Upper lobe of left lung (tissue), 6 donors: ENCODE data around the gene SLC19A1. TPM values are rescaled to one million over a fixed set of nuclear protein-coding genes. Genes with fewer than 3 reads are reported as not detected.
A peak's percentile ranks its signal among the peaks of the same experiment; 100 is the strongest.
"Not testable (repeated sequence)": the region's sequence is repeated elsewhere in the genome, so short reads cannot be mapped to it uniquely, and the experiment has no call there.

Experiments
- ATAC-seq, 2 donors: fragments of 200-7000 bp; cut with Tn5 transposase; one replicate each; pipeline ENCODE4 v1.9.1; 2022; ENCODE audit warnings: mild to moderate bottlenecking in 2 of 2, moderate library complexity in 2 of 2; ENCODE audit not compliant: low FRiP score in 2 of 2
- DNase-seq, 2 donors: peaks; one replicate each; pipeline ENCODE4 v3.0.0-alpha.2; 2019 to 2020
- H3K27ac ChIP-seq, 4 donors: fragments of 200-600 bp; sonication (generic); one replicate each; pipeline ENCODE4 v1.5.1; 2016 to 2019
- H3K27me3 ChIP-seq, 4 donors: fragments of 200-600 bp; sonication (generic); one replicate each; pipeline ENCODE4 v1.5.1; 2017 to 2019
- H3K36me3 ChIP-seq, 4 donors: fragments of 200-600 bp; sonication (generic); one replicate each; pipeline ENCODE4 v1.5.1; 2016 to 2019
- H3K4me1 ChIP-seq, 4 donors: fragments of 200-600 bp; sonication (generic); one replicate each; pipeline ENCODE4 v1.5.1; 2018 to 2019
- H3K4me3 ChIP-seq, 4 donors: fragments of 200-600 bp; sonication (generic); one replicate each; pipeline ENCODE4 v1.5.1; 2017 to 2019; ENCODE audit warnings: mild to moderate bottlenecking in 2 of 4, moderate library complexity in 1 of 4
- H3K9me3 ChIP-seq, 4 donors: fragments of 200-600 bp; sonication (generic); one replicate each; pipeline ENCODE4 v1.5.1; 2018 to 2019
- EP300 ChIP-seq, 4 donors: sonication (generic); formaldehyde crosslinking; IDR thresholded peaks; one replicate each; pipeline ENCODE4 v1.5.1; 2017; ENCODE audit warnings: antibody characterized with exemption in 4 of 4, control low read depth in 2 of 4
- POLR2A ChIP-seq, 4 donors: fragments of 450-650 bp; IDR thresholded peaks; one replicate each; pipeline ENCODE4 v1.5.1; 2016 to 2017; ENCODE audit warnings: antibody characterized with exemption in 4 of 4, mild to moderate bottlenecking in 2 of 4
- POLR2AphosphoS5 ChIP-seq, 2 donors: sonication (generic); formaldehyde crosslinking; IDR thresholded peaks; one replicate each; pipeline ENCODE4 v1.5.1; 2017; ENCODE audit warnings: antibody characterized with exemption in 2 of 2
- WGBS, 2 donors: methylation state at CpG; one replicate each; pipeline ENCODE4 v1.1.5; 2017 to 2018; 5-methylcytosine and 5-hydroxymethylcytosine counted together
- total RNA-seq, 6 donors: library from RNA; depleted of rRNA in 4 of 6; stranded (reverse); fragments of >200 nt in 4 of 6; gene quantifications; one replicate each; pipeline versions ENCODE4 v1.1.0 to v1.2.1, GENCODE V29; 2016 to 2021
- TF ChIP-seq, protein P1 (sequence below), 6 experiments: fragments of 450-650 bp in 4 of 6; fragments of 200-600 bp in 2 of 6; sonication (generic) in 2 of 6; IDR thresholded peaks; one replicate each; pipeline ENCODE4 v1.5.1; 2016 to 2019; ENCODE audit warnings: antibody characterized with exemption in 6 of 6
- donor health status: DM: no; HTN: no; CAD: no; lungs with moderate emphysema.
- donor health status: DM: no; HTN: yes; CAD: no; lungs with severe emphysema.

The SLC19A1 gene
- total RNA-seq, 6 donors from 2014 or later: 36.4 to 75.6 (median 49.9) TPM

DNA sequence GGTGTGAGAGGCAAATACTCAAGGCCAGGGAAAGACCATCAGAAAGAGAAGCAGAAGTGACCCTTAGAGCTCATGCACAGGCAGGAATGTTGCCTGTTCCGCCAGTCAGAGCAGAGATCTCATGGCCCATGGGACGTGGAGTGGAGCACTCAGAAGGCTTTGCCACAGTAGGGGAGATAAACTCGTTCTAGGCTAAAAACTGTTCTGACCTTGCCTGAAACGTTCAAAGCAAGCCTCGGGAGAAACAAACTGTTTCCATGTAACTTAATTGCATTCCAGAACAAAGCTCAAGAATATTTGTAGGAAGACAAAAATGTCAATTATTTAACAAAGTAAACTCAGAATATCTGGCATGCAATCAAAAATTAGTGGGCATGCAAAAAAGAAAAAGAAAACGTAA lies 20.7 kb upstream of the SLC19A1 start:
- Histone ChIP-seq H3K4me1 (peaks cover 0 to 6% (median 0%) of the 10 kb centered on the region in 4 donors), H3K36me3 (no peaks in the 10 kb centered on the region), H3K27me3 (no peaks in the 10 kb centered on the region), H3K4me3 (peak overlapping the region in 2 of 4 donors; percentile 40 to 45), H3K27ac (peak overlapping the region; percentile 20 to 65 (median 62)), H3K9me3 (no peaks in the 10 kb centered on the region)
- ATAC-seq (peak in 1 of 2 donors; percentile 70), DNase-seq (no peak)
- TF ChIP-seq POLR2A (IDR thresholded peaks at IDR 0.05): peak in 1 of 4 donors; percentile 25
- no peak for TF ChIP-seq POLR2AphosphoS5 (IDR thresholded peaks at IDR 0.05)
- 38 to 41% methylated on average over 6 of the region's 6 CpGs for WGBS, 2 donors

DNA sequence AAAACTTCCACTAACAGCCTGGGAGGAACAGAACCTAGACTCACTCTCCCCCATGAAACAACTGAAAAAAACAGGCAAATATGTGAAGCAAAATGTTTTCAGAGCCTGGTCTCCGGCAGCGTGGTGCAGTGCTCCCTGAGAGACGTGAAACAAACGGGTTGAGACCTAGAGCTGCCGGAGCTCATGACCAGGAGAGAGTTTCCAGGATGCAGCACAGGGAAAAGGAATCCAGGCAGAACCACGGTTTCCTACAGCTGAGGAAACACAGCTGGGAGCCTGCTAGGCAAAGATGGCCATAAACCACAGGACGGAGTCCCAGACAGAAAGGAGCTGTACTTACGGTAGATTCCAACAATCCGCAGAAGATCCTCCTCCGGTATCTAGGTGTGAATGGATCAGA lies 20.2 kb upstream of the SLC19A1 start:
- DNase-seq (no peak), ATAC-seq (no peak)
- WGBS, 2 donors: 44 to 46% methylated on average over 10 of the region's 10 CpGs
- peak overlapping the region in 3 of 4 donors; percentile 29 to 45 (median 40) for H3K4me3 ChIP-seq
- H3K36me3 ChIP-seq: no peaks in the 10 kb centered on the region
- peak overlapping the region; percentile 20 to 65 (median 62) for H3K27ac ChIP-seq
- no peak for TF ChIP-seq EP300 (IDR thresholded peaks at IDR 0.05)
- TF ChIP-seq POLR2A (IDR thresholded peaks at IDR 0.05): no peak
- TF ChIP-seq, protein P1, sequence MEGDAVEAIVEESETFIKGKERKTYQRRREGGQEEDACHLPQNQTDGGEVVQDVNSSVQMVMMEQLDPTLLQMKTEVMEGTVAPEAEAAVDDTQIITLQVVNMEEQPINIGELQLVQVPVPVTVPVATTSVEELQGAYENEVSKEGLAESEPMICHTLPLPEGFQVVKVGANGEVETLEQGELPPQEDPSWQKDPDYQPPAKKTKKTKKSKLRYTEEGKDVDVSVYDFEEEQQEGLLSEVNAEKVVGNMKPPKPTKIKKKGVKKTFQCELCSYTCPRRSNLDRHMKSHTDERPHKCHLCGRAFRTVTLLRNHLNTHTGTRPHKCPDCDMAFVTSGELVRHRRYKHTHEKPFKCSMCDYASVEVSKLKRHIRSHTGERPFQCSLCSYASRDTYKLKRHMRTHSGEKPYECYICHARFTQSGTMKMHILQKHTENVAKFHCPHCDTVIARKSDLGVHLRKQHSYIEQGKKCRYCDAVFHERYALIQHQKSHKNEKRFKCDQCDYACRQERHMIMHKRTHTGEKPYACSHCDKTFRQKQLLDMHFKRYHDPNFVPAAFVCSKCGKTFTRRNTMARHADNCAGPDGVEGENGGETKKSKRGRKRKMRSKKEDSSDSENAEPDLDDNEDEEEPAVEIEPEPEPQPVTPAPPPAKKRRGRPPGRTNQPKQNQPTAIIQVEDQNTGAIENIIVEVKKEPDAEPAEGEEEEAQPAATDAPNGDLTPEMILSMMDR (IDR thresholded peaks at IDR 0.05): no peak
- no peak for TF ChIP-seq POLR2AphosphoS5 (IDR thresholded peaks at IDR 0.05)
- H3K9me3 ChIP-seq: no peaks in the 10 kb centered on the region
- peaks cover 0 to 6% (median 0%) of the 10 kb centered on the region in 4 donors for H3K4me1 ChIP-seq
- no peaks in the 10 kb centered on the region for H3K27me3 ChIP-seq

DNA sequence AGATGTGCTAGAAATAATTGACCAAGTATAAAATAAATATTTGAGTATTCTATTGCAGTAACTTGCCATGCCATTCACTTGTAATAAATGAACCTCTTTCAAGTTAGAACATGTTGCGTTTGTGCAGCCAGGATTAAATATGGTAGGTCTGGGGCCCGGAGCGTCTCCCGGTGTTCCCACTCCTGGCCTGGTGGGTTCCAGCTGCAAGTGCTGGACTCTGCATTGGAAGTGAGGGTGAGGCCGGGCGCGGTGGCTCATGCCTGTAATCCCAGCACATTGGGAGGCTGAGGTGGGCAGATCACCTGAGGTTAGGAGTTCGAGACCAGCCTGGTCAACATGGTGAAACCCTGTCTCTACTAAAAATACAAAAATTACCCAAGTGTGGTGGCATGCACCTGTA lies 19.0 kb upstream of the SLC19A1 start:
- H3K4me3 ChIP-seq: peak overlapping the region in 2 of 4 donors; percentile 40 to 45
- H3K4me1 ChIP-seq, DNase-seq: not testable (repeated sequence)

DNA sequence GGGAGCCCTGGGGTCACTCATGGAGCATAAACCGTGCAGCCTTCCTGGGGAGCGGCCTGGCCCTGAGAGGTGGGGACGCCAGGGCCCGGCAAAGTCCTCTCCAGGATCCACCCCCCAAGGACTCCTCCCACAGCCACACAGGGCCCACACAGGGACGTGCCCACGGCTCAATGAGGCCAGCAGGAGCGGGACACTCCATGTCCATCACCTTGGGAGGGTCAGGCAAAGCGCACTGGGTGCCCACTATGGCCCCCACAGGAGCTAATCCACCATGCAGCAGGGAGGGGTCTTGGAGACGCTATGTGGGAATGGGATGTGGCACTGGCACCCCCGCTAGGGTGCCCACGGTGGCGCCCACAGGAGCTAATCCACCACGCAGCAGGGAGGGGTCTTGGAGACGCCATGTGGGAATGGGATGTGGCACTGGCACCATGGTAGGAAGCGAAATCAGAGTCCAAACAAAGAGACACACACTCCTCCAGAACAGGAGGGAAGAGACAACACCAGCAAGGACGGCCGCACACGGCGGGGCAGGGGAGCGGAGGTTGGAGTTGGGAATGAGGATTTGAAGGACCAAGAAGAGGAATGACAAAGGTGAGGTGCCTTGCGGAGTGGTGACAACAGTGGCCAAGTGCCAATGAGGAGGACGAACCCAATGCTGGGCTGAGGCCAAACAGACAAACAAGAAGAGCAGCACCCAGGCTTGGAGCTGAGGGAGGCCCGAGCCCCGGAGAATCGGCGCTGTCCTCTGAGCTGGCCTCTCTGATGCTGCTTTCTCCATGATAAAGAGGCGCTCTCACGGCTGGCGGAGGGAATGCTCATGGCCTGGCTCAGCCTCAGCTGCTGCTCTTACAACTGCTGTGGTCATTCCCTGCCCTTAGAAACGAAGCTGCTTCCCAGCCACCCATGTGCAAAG lies 18.1 kb upstream of the SLC19A1 start:
- H3K9me3 ChIP-seq: no peaks in the 10 kb centered on the region
- DNase-seq (peak in 1 of 2 donors; percentile 22), ATAC-seq (no peak)
- no peaks in the 10 kb centered on the region for H3K27me3 ChIP-seq
- H3K27ac ChIP-seq: no peak overlapping the region
- H3K4me3 ChIP-seq: peak overlapping the region in 2 of 4 donors; percentile 14 to 45
- H3K4me1 ChIP-seq: peaks cover 0 to 16% (median 7%) of the 10 kb centered on the region in 4 donors
- H3K36me3 ChIP-seq: no peaks in the 10 kb centered on the region
- WGBS, 2 donors: 76 to 79% methylated on average over 19 to 30 of the region's 30 CpGs
- TF ChIP-seq POLR2A (IDR thresholded peaks at IDR 0.05): no peak
- no peak for TF ChIP-seq EP300 (IDR thresholded peaks at IDR 0.05)
- TF ChIP-seq POLR2AphosphoS5 (IDR thresholded peaks at IDR 0.05): no peak
- TF ChIP-seq, protein P1 (IDR thresholded peaks at IDR 0.05): no peak

More for the DNA sequence above, 19.0 kb upstream of the SLC19A1 start:
- H3K27ac ChIP-seq, H3K9me3 ChIP-seq, H3K36me3 ChIP-seq, H3K27me3 ChIP-seq, ATAC-seq: not testable (repeated sequence)
- WGBS, 2 donors: 75 to 76% methylated on average over 8 of the region's 8 CpGs

DNA sequence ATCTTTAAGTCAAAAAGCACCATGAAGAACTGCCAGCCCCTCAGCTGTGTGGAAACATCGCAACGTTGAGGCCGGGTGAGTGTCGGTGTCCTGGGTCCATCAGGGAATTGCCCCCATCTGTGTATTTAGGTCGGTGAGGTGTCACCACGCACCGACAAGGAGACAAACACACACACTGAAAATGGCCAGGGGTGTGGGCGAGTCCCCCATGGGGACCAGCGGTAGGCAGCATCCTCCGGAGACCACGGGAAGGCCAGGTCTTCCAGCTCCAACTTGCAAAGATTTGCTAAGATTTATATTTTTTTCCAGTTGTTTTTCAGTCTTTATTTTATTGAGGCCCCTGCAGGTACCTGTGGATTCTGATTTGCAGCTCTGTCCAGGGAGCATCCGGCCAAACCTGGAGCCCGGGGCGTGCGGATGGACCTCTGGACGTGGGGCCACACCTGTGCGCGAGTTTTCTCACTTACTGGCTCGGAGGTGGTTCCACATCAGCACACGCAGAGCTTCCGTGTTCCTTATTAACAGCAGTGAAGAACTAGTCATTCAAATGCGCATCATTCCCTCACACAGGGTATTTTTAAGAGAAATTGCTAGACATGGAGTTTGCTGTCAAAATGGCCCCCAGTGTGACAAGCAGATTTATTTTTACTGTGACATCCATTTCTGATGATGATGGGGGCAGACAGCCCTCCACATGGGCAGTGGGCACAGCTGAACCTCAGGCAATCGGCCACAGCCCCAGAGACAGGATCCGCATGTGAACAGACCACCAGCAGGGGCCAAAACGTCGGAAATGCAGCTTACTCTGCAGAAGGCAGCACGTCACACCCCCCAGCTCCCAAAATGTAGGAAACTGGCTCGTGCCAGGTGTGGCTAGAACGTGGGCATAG lies 17.2 kb upstream of the SLC19A1 start:
- no peaks in the 10 kb centered on the region for H3K36me3 ChIP-seq
- H3K27me3 ChIP-seq: no peaks in the 10 kb centered on the region
- no peak for ATAC-seq
- no peak overlapping the region for H3K27ac ChIP-seq
- TF ChIP-seq, protein P1 (IDR thresholded peaks at IDR 0.05): no peak
- TF ChIP-seq POLR2A (IDR thresholded peaks at IDR 0.05) (no peak), POLR2AphosphoS5 (IDR thresholded peaks at IDR 0.05) (no peak), EP300 (IDR thresholded peaks at IDR 0.05) (no peak)
- H3K9me3 ChIP-seq: no peaks in the 10 kb centered on the region
- DNase-seq: peak in 1 of 2 donors; percentile 17
- no peak overlapping the region for H3K4me3 ChIP-seq
- H3K4me1 ChIP-seq: peaks cover 0 to 20% (median 8%) of the 10 kb centered on the region in 4 donors
- 86% methylated on average over 28 to 29 of the region's 29 CpGs for WGBS, 2 donors
